Measurements from ENCODE around the gene HSPA14. TPM values are rescaled to one million over a fixed set of nuclear protein-coding genes. Genes with fewer than 3 reads are reported as not detected.

HSPA14 gene
- total RNA-seq, 1 experiment from 2014 or later, result 15.9 TPM

GRCh38 chr10:14800397-14800796 is 37.7 kb upstream of the HSPA14 start:
- intact Hi-C loops (cut with micrococcal nuclease; ENCODE audit: unreplicated experiment), result no loop called here
- no peak overlapping the region for H3K4me3 ChIP-seq (ENCODE audit: low read depth in 2 of 2, low read length in 2 of 2)
- POLR2A ChIA-PET, result no interaction called here
- in situ Hi-C loops (cut with HindIII; ENCODE audit: low pct_unique_long_range_greater_than_20kb, low sequenced_read_pairs), result no loop called here
- no peaks in the 10 kb centered on the region for H3K36me3 ChIP-seq (ENCODE audit: control insufficient read depth, insufficient read depth, low read length)
- no peak for TF ChIP-seq CTCF (IDR thresholded peaks at IDR 0.05)
- TF ChIP-seq POLR2AphosphoS5 (IDR thresholded peaks at IDR 0.05; ENCODE audit: low read depth, low read length), result no peak
- TF ChIP-seq SIN3A (IDR thresholded peaks at IDR 0.05; ENCODE audit: borderline replicate concordance, insufficient read depth, low read depth, low read length), result no peak
- no peak for TF ChIP-seq REST (IDR thresholded peaks at IDR 0.05; ENCODE audit: insufficient read depth in 1 of 2, low read depth in 2 of 2, low read length in 1 of 2)
- no peak for TF ChIP-seq TCF7L2 (IDR thresholded peaks at IDR 0.05; ENCODE audit: low read depth, low read length)
- BruUV-seq (replicated peaks), result no TSS peak
- H3K27ac ChIP-seq (ENCODE audit: low read length), result no peak overlapping the region
- H3K4me1 ChIP-seq (ENCODE audit: control insufficient read depth, insufficient read depth, low read length), result no peaks in the 10 kb centered on the region
- ATAC-seq (no peak), DNase-seq (ENCODE audit: low read depth, low spot score) (no peak)
- CTCF ChIA-PET, result no interaction called here
- H3K27me3 ChIP-seq (ENCODE audit: control insufficient read depth, insufficient read depth, low read length), result no peaks in the 10 kb centered on the region
- H3K9me3 ChIP-seq (ENCODE audit: control insufficient read depth, insufficient read depth, low read depth, low read length), result no peaks in the 10 kb centered on the region

GRCh38 chr10:14801723-14802122 is 36.4 kb upstream of the HSPA14 start:
- Histone ChIP-seq H3K27ac (ENCODE audit: low read length) (no peak overlapping the region), H3K36me3 (ENCODE audit: control insufficient read depth, insufficient read depth, low read length) (no peaks in the 10 kb centered on the region), H3K4me1 (ENCODE audit: control insufficient read depth, insufficient read depth, low read length) (no peaks in the 10 kb centered on the region), H3K27me3 (ENCODE audit: control insufficient read depth, insufficient read depth, low read length) (no peaks in the 10 kb centered on the region), H3K9me3 (ENCODE audit: control insufficient read depth, insufficient read depth, low read depth, low read length) (no peaks in the 10 kb centered on the region), H3K4me3 (ENCODE audit: low read depth in 2 of 2, low read length in 2 of 2) (no peak overlapping the region)
- CTCF ChIA-PET, result no interaction called here
- in situ Hi-C loops (cut with HindIII; ENCODE audit: low pct_unique_long_range_greater_than_20kb, low sequenced_read_pairs), result no loop called here
- POLR2A ChIA-PET, result no interaction called here
- no peak for TF ChIP-seq TCF7L2 (IDR thresholded peaks at IDR 0.05; ENCODE audit: low read depth, low read length)
- no peak for TF ChIP-seq SIN3A (IDR thresholded peaks at IDR 0.05; ENCODE audit: borderline replicate concordance, insufficient read depth, low read depth, low read length)
- TF ChIP-seq CTCF (IDR thresholded peaks at IDR 0.05), result no peak
- TF ChIP-seq REST (IDR thresholded peaks at IDR 0.05; ENCODE audit: insufficient read depth in 1 of 2, low read depth in 2 of 2, low read length in 1 of 2), result no peak
- no peak for TF ChIP-seq POLR2AphosphoS5 (IDR thresholded peaks at IDR 0.05; ENCODE audit: low read depth, low read length)
- BruUV-seq (replicated peaks), result no TSS peak
- ATAC-seq, result no peak
- no peak for DNase-seq (ENCODE audit: low read depth, low spot score)
- intact Hi-C loops (cut with micrococcal nuclease; ENCODE audit: unreplicated experiment), result no loop called here
